ENCODE data around the gene AMER3. TPM values are rescaled to one million over a fixed set of nuclear protein-coding genes. Genes with fewer than 3 reads are reported as not detected.

The AMER3 gene
- total and polyA plus RNA-seq, 2 donors (not counting 1 experiment from before 2014, with no cell fraction given) = not detected

DNA sequence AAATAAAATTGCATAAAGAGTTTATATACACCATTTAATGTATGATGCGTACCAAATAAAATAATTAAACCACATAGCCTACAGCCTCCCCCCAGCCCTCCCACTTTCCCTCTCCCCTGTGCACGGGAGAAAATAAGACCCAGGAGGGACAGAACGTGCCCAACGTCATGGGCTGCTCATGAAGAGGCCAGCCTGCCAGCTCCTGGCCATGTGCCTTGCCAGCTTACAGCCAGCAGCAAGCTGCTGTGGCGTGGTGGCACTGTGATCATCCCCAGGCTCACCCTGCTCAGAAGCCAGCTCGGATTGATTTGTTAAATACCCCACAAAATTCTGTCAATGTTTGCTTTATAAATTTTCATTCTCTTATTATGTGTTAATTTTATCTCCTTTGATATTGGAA is 18.9 kb upstream of the AMER3 start:
- no peaks in the 10 kb centered on the region for H3K27me3 ChIP-seq (ENCODE audit: control insufficient read depth, insufficient read depth, low read length)
- DNase-seq (ENCODE audit: low read depth in 2 of 2) = no peak
- no peak for TF ChIP-seq EZH2 (IDR thresholded peaks at IDR 0.05; ENCODE audit: low read length, missing control alignments)
- TF ChIP-seq, protein P1, sequence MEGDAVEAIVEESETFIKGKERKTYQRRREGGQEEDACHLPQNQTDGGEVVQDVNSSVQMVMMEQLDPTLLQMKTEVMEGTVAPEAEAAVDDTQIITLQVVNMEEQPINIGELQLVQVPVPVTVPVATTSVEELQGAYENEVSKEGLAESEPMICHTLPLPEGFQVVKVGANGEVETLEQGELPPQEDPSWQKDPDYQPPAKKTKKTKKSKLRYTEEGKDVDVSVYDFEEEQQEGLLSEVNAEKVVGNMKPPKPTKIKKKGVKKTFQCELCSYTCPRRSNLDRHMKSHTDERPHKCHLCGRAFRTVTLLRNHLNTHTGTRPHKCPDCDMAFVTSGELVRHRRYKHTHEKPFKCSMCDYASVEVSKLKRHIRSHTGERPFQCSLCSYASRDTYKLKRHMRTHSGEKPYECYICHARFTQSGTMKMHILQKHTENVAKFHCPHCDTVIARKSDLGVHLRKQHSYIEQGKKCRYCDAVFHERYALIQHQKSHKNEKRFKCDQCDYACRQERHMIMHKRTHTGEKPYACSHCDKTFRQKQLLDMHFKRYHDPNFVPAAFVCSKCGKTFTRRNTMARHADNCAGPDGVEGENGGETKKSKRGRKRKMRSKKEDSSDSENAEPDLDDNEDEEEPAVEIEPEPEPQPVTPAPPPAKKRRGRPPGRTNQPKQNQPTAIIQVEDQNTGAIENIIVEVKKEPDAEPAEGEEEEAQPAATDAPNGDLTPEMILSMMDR (conservative IDR thresholded peaks at IDR 0.05 in 1 of 2, IDR thresholded peaks at IDR 0.05 in 1 of 2; ENCODE audit: low read depth in 1 of 2, low read length in 2 of 2) = no peak
- no peaks in the 10 kb centered on the region for H3K9me3 ChIP-seq (ENCODE audit: control insufficient read depth, insufficient read depth, low read depth, low read length)
- H3K4me2 ChIP-seq (ENCODE audit: extremely low read depth, insufficient read depth, low read length) = no peak overlapping the region
- no peaks in the 10 kb centered on the region for H3K79me2 ChIP-seq (ENCODE audit: control insufficient read depth, insufficient read depth, low read length)
- H2AFZ ChIP-seq (ENCODE audit: low read length) = no peak overlapping the region
- no peak overlapping the region for H3K4me3 ChIP-seq (replicated peaks in 1 of 4; ENCODE audit: control extremely low read depth in 1 of 4, insufficient read depth in 1 of 4, low read depth in 3 of 4, low read length in 4 of 4)
- H3K27ac ChIP-seq (ENCODE audit: insufficient read depth, low read length) = no peak overlapping the region
- H4K20me1 ChIP-seq (ENCODE audit: control insufficient read depth, extremely low read depth, insufficient read depth, low read length) = no peaks in the 10 kb centered on the region
- H3K9ac ChIP-seq (ENCODE audit: insufficient read depth, low read length) = no peak overlapping the region
- no peaks in the 10 kb centered on the region for H3K4me1 ChIP-seq (ENCODE audit: control insufficient read depth, extremely low read depth, insufficient read depth, low read length)
- no peaks in the 10 kb centered on the region for H3K36me3 ChIP-seq (ENCODE audit: control insufficient read depth, insufficient read depth, low read length)

DNA sequence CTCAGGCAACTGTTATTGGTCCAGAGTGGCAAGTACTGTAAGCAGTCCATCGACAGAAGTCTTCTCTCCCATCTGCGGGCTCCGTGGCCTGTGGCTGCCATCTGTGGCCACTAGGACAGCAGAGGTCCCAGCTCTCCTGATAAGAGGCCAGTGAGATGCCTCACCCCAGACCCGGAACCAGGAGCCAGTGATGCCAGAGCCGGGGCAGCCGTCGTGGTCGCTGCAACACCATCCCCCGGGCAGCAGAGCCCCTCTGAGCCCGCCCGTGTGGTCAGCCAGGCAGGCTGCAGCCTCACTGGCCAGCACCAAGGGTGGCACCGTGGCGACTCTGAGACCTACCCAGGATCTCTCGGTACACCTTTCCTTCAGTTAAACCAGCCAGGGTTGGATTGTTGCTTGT is 17.7 kb upstream of the AMER3 start:
- Histone ChIP-seq H3K4me2 (ENCODE audit: extremely low read depth, insufficient read depth, low read length) (no peak overlapping the region), H3K4me3 (replicated peaks in 1 of 4; ENCODE audit: control extremely low read depth in 1 of 4, insufficient read depth in 1 of 4, low read depth in 3 of 4, low read length in 4 of 4) (no peak overlapping the region), H3K79me2 (ENCODE audit: control insufficient read depth, insufficient read depth, low read length) (no peaks in the 10 kb centered on the region), H3K9ac (ENCODE audit: insufficient read depth, low read length) (no peak overlapping the region), H3K9me3 (ENCODE audit: control insufficient read depth, insufficient read depth, low read depth, low read length) (no peaks in the 10 kb centered on the region), H3K27ac (ENCODE audit: insufficient read depth, low read length) (no peak overlapping the region), H2AFZ (ENCODE audit: low read length) (no peak overlapping the region), H3K36me3 (ENCODE audit: control insufficient read depth, insufficient read depth, low read length) (no peaks in the 10 kb centered on the region), H3K27me3 (ENCODE audit: control insufficient read depth, insufficient read depth, low read length) (no peaks in the 10 kb centered on the region), H3K4me1 (ENCODE audit: control insufficient read depth, extremely low read depth, insufficient read depth, low read length) (no peaks in the 10 kb centered on the region), H4K20me1 (ENCODE audit: control insufficient read depth, extremely low read depth, insufficient read depth, low read length) (no peaks in the 10 kb centered on the region)
- TF ChIP-seq, protein P1 (conservative IDR thresholded peaks at IDR 0.05 in 1 of 2, IDR thresholded peaks at IDR 0.05 in 1 of 2; ENCODE audit: low read depth in 1 of 2, low read length in 2 of 2) = no peak
- TF ChIP-seq EZH2 (IDR thresholded peaks at IDR 0.05; ENCODE audit: low read length, missing control alignments) = no peak
- no peak for DNase-seq (ENCODE audit: low read depth in 2 of 2)

DNA sequence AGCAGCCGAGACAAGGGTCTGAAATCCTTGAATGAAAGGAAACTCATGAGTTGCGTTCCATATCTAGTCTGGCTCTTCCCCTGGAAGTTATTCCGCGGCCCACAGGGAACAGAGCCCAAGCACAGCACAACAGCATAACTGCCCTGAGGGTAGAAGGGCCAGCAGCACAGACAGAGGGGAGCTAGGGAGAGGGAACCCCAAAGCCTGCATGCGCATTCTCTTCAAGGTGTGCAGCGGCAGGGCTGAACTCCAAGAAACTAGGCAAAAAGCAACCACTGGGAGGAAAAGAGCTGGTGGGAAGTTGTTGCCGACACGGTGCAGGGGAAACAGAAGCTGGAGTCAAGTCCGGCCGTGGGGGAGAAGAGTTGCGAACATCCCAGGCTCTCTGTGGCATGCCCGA is 14.7 kb upstream of the AMER3 start:
- Histone ChIP-seq H3K4me3 (replicated peaks in 1 of 4; ENCODE audit: control extremely low read depth in 1 of 4, insufficient read depth in 1 of 4, low read depth in 3 of 4, low read length in 4 of 4) (no peak overlapping the region), H3K4me2 (ENCODE audit: extremely low read depth, insufficient read depth, low read length) (no peak overlapping the region), H3K79me2 (ENCODE audit: control insufficient read depth, insufficient read depth, low read length) (no peaks in the 10 kb centered on the region), H3K9me3 (ENCODE audit: control insufficient read depth, insufficient read depth, low read depth, low read length) (no peaks in the 10 kb centered on the region), H4K20me1 (ENCODE audit: control insufficient read depth, extremely low read depth, insufficient read depth, low read length) (no peaks in the 10 kb centered on the region), H2AFZ (ENCODE audit: low read length) (no peak overlapping the region), H3K27me3 (ENCODE audit: control insufficient read depth, insufficient read depth, low read length) (no peaks in the 10 kb centered on the region), H3K9ac (ENCODE audit: insufficient read depth, low read length) (no peak overlapping the region), H3K36me3 (ENCODE audit: control insufficient read depth, insufficient read depth, low read length) (no peaks in the 10 kb centered on the region), H3K4me1 (ENCODE audit: control insufficient read depth, extremely low read depth, insufficient read depth, low read length) (no peaks in the 10 kb centered on the region), H3K27ac (ENCODE audit: insufficient read depth, low read length) (no peak overlapping the region)
- no peak for DNase-seq (ENCODE audit: low read depth in 2 of 2)
- TF ChIP-seq, protein P1 (conservative IDR thresholded peaks at IDR 0.05 in 1 of 2, IDR thresholded peaks at IDR 0.05 in 1 of 2; ENCODE audit: low read depth in 1 of 2, low read length in 2 of 2) = no peak
- no peak for TF ChIP-seq EZH2 (IDR thresholded peaks at IDR 0.05; ENCODE audit: low read length, missing control alignments)

Data from fibroblast of lung (primary cell).